Activated naive CD8-positive, alpha-beta T cell treated with anti-CD3 and anti-CD28 coated beads, Interleukin-2, amount 50 U/mL, for 24 hours (primary cell): Measurements from ENCODE around the gene TSPEAR.

Experiments used
- ATAC-seq: fragments of 150-1000 bp; cut with Tn5 transposase; one replicate; pipeline ENCODE4 v1.10.0; 2021
- DNase-seq: peaks from one replicate; pipeline ENCODE4 v3.0.0; 2021
- H3K27ac Mint-ChIP-seq: one replicate; pipeline ENCODE4 v1.8.0; 2021; ENCODE audit warnings: mild to moderate bottlenecking, mixed read lengths
- H3K27me3 Mint-ChIP-seq: one replicate; pipeline ENCODE4 v1.8.0; 2021; ENCODE audit warnings: mixed read lengths
- H3K36me3 Mint-ChIP-seq: one replicate; pipeline ENCODE4 v1.8.0; 2021; ENCODE audit warnings: low read depth, mixed read lengths
- H3K4me1 Mint-ChIP-seq: one replicate; pipeline ENCODE4 v1.8.0; 2021; ENCODE audit warnings: mixed read lengths
- H3K4me3 Mint-ChIP-seq: one replicate; pipeline ENCODE4 v1.8.0; 2021; ENCODE audit warnings: mild to moderate bottlenecking, moderate library complexity, mixed read lengths
- H3K9me3 Mint-ChIP-seq: one replicate; pipeline ENCODE4 v1.8.0; 2021; ENCODE audit warnings: mixed read lengths

TSPEAR gene

GRCh38 chr21:44711327-44712202 is at the start of gene TSPEAR:
Gene TSPEAR (minus strand): TSS chr21:44711572. CDS start chr21:44711514, 58 bp downstream.
- ATAC-seq (no peak), DNase-seq (no peak)
- Mint-ChIP-seq H3K27me3 (peaks cover 79% of the 10 kb centered on the region), H3K4me3 (no peak within 1 kb of the TSS), H3K9me3 (no peaks in the 10 kb centered on the region), H3K36me3 (no peaks in the 10 kb centered on the region), H3K27ac (no peak within 1 kb of the TSS), H3K4me1 (peaks cover 20% of the 10 kb centered on the region)

GRCh38 chr21:44760376-44760775 is 49.0 kb upstream of the TSPEAR start:
- no peak overlapping the region for H3K27ac Mint-ChIP-seq
- ATAC-seq (no peak), DNase-seq (no peak)
- peaks cover 5% of the 10 kb centered on the region for H3K4me1 Mint-ChIP-seq
- no peaks in the 10 kb centered on the region for H3K27me3 Mint-ChIP-seq
- H3K36me3 Mint-ChIP-seq = no peaks in the 10 kb centered on the region
- H3K4me3 Mint-ChIP-seq = no peak overlapping the region
- H3K9me3 Mint-ChIP-seq = no peaks in the 10 kb centered on the region

GRCh38 chr21:44759628-44760285 is 48.4 kb upstream of the TSPEAR start:
- Mint-ChIP-seq H3K4me3 (no peak overlapping the region), H3K9me3 (no peaks in the 10 kb centered on the region), H3K27ac (no peak overlapping the region), H3K4me1 (no peaks in the 10 kb centered on the region), H3K36me3 (no peaks in the 10 kb centered on the region), H3K27me3 (no peaks in the 10 kb centered on the region)
- no peak for DNase-seq
- no peak for ATAC-seq

GRCh38 chr21:44758781-44759627 is 47.6 kb upstream of the TSPEAR start:
- ATAC-seq (no peak), DNase-seq (no peak)
- no peaks in the 10 kb centered on the region for H3K27me3 Mint-ChIP-seq
- no peaks in the 10 kb centered on the region for H3K9me3 Mint-ChIP-seq
- no peak overlapping the region for H3K27ac Mint-ChIP-seq
- H3K4me3 Mint-ChIP-seq = no peak overlapping the region
- H3K4me1 Mint-ChIP-seq = no peaks in the 10 kb centered on the region
- no peaks in the 10 kb centered on the region for H3K36me3 Mint-ChIP-seq

GRCh38 chr21:44758141-44758561 is 46.8 kb upstream of the TSPEAR start:
- no peaks in the 10 kb centered on the region for H3K4me1 Mint-ChIP-seq
- no peaks in the 10 kb centered on the region for H3K9me3 Mint-ChIP-seq
- DNase-seq (no peak), ATAC-seq (no peak)
- H3K36me3 Mint-ChIP-seq = no peaks in the 10 kb centered on the region
- no peaks in the 10 kb centered on the region for H3K27me3 Mint-ChIP-seq
- H3K4me3 Mint-ChIP-seq = no peak overlapping the region
- no peak overlapping the region for H3K27ac Mint-ChIP-seq

- Mint-ChIP-seq H3K4me3 (no peak overlapping the region), H3K9me3 (no peaks in the 10 kb centered on the region), H3K27me3 (no peaks in the 10 kb centered on the region), H3K4me1 (no peaks in the 10 kb centered on the region), H3K27ac (no peak overlapping the region), H3K36me3 (no peaks in the 10 kb centered on the region)
- ATAC-seq = no peak
- DNase-seq = no peak
These were observed 46.4 kb upstream of the TSPEAR start for GRCh38 chr21:44757731-44758130.

- DNase-seq (no peak), ATAC-seq (no peak)
- H3K27me3 Mint-ChIP-seq = peaks cover 2% of the 10 kb centered on the region
- no peaks in the 10 kb centered on the region for H3K9me3 Mint-ChIP-seq
- no peaks in the 10 kb centered on the region for H3K4me1 Mint-ChIP-seq
- H3K4me3 Mint-ChIP-seq = no peak overlapping the region
- H3K27ac Mint-ChIP-seq = no peak overlapping the region
- no peaks in the 10 kb centered on the region for H3K36me3 Mint-ChIP-seq
These were observed 45.2 kb upstream of the TSPEAR start for GRCh38 chr21:44756423-44757185.

- H3K27ac Mint-ChIP-seq = no peak overlapping the region
- ATAC-seq (no peak), DNase-seq (peak; percentile 43)
- no peaks in the 10 kb centered on the region for H3K4me1 Mint-ChIP-seq
- H3K9me3 Mint-ChIP-seq = no peaks in the 10 kb centered on the region
- H3K36me3 Mint-ChIP-seq = no peaks in the 10 kb centered on the region
- H3K27me3 Mint-ChIP-seq = peaks cover 10% of the 10 kb centered on the region
- no peak overlapping the region for H3K4me3 Mint-ChIP-seq
These were observed 43.9 kb upstream of the TSPEAR start for GRCh38 chr21:44755227-44755626.

- no peak overlapping the region for H3K27ac Mint-ChIP-seq
- peaks cover 13% of the 10 kb centered on the region for H3K27me3 Mint-ChIP-seq
- no peaks in the 10 kb centered on the region for H3K36me3 Mint-ChIP-seq
- no peaks in the 10 kb centered on the region for H3K4me1 Mint-ChIP-seq
- H3K9me3 Mint-ChIP-seq = no peaks in the 10 kb centered on the region
- no peak for DNase-seq
- H3K4me3 Mint-ChIP-seq = no peak overlapping the region
- ATAC-seq = no peak
These were observed 42.0 kb upstream of the TSPEAR start for GRCh38 chr21:44753357-44753756.

- Mint-ChIP-seq H3K4me1 (no peaks in the 10 kb centered on the region), H3K27me3 (peaks cover 13% of the 10 kb centered on the region), H3K4me3 (no peak overlapping the region), H3K27ac (no peak overlapping the region), H3K9me3 (no peaks in the 10 kb centered on the region), H3K36me3 (no peaks in the 10 kb centered on the region)
- no peak for ATAC-seq
- no peak for DNase-seq
These were observed 41.4 kb upstream of the TSPEAR start for GRCh38 chr21:44752671-44753235.

- Mint-ChIP-seq H3K4me3 (no peak overlapping the region), H3K4me1 (no peaks in the 10 kb centered on the region), H3K27ac (no peak overlapping the region), H3K9me3 (no peaks in the 10 kb centered on the region), H3K36me3 (no peaks in the 10 kb centered on the region), H3K27me3 (peaks cover 13% of the 10 kb centered on the region)
- no peak for ATAC-seq
- no peak for DNase-seq
These were observed 40.6 kb upstream of the TSPEAR start for GRCh38 chr21:44751799-44752636.

GRCh38 chr21:44751186-44751798 is 39.9 kb upstream of the TSPEAR start:
- Mint-ChIP-seq H3K27ac (no peak overlapping the region), H3K4me3 (no peak overlapping the region), H3K36me3 (no peaks in the 10 kb centered on the region), H3K4me1 (no peaks in the 10 kb centered on the region), H3K27me3 (peaks cover 13% of the 10 kb centered on the region), H3K9me3 (no peaks in the 10 kb centered on the region)
- DNase-seq (no peak), ATAC-seq (no peak)

- no peaks in the 10 kb centered on the region for H3K36me3 Mint-ChIP-seq
- ATAC-seq (no peak), DNase-seq (no peak)
- no peak overlapping the region for H3K4me3 Mint-ChIP-seq
- H3K9me3 Mint-ChIP-seq = no peaks in the 10 kb centered on the region
- H3K27ac Mint-ChIP-seq = no peak overlapping the region
- peaks cover 13% of the 10 kb centered on the region for H3K27me3 Mint-ChIP-seq
- H3K4me1 Mint-ChIP-seq = no peaks in the 10 kb centered on the region
These were observed 39.3 kb upstream of the TSPEAR start for GRCh38 chr21:44750675-44751025.
